ENCODE results near the gene PLXND1.

DNA sequence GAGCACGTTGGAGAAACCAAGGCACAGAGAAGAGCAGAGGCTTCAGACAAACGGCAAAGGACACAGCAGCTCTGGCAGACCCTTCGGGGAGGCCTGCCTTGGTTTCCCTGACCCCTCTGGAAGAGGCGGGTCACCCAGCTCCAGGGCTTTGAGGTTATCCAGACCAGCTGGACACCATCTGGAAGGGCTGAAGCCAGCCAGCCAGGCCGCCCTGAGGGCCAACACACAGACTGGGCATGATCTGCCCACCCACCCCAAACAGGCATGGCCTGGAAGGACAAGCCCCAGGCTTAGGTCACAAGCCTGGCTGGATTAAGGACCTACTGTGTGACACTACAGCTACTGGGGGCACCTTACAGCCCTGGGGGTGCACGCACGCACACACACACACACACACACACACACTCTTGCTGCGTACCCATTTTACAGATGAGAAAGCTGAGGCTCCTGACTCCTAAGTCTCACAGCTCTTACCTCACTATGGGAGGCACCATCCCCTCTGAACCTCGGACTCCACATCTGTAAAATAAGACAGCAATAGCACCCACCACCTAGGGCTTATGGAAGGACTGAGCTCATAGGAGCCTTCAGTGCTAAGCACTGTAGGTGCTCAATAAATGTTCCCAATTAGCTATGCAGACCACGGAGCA lies 10.8 kb downstream of the PLXND1 start:
- no peak for TF ChIP-seq CTCF (conservative IDR thresholded peaks at IDR 0.05; ENCODE audit: low read length)
- TF ChIP-seq EZH2phosphoT487 (IDR thresholded peaks at IDR 0.05; ENCODE audit: borderline replicate concordance) = no peak
